DND-41 (cell line): ENCODE measurements around the gene RNF212.

Experiments
- ATAC-seq: fragments of 200-7000 bp; cut with Tn5 transposase; 3 replicates; pipeline ENCODE4 v1.9.1; 2021; ENCODE audit warnings: low read depth; ENCODE audit not compliant: insufficient read depth
- DNase-seq: peaks from one replicate; pipeline ENCODE4 v3.0.0-alpha.2; 2020
- H2AFZ ChIP-seq: 2 replicates; pipeline ENCODE4 v1.6.0; 2012; ENCODE audit warnings: low read depth, low read length
- H3K27ac ChIP-seq: 2 replicates; pipeline ENCODE4 v1.5.1; 2012; ENCODE audit warnings: low read length, inconsistent platforms
- H3K27me3 ChIP-seq: fragments of 200-600 bp; sonication (generic); 2 replicates; pipeline ENCODE4 v1.6.0; 2012; ENCODE audit warnings: low read length, mild to moderate bottlenecking, inconsistent platforms; ENCODE audit not compliant: insufficient read depth, poor library complexity
- H3K36me3 ChIP-seq: 2 replicates; pipeline ENCODE4 v1.5.1; 2012; ENCODE audit warnings: low read length, inconsistent platforms; ENCODE audit not compliant: insufficient read depth
- H3K4me1 ChIP-seq: 2 replicates; pipeline ENCODE4 v1.5.1; 2012; ENCODE audit warnings: mild to moderate bottlenecking, low read length; ENCODE audit not compliant: insufficient read depth
- H3K4me2 ChIP-seq: 2 replicates; pipeline ENCODE4 v1.6.0; 2012; ENCODE audit warnings: mild to moderate bottlenecking, moderate library complexity, low read length, inconsistent platforms; ENCODE audit not compliant: insufficient read depth
- H3K4me3 ChIP-seq, 2 experiments: fragments of 200-600 bp in 1 of 2; shearing (Covaris generic) in 1 of 2; 2 replicates each; pipeline ENCODE4 v1.5.1; 2012 to 2016; ENCODE audit warnings: inconsistent platforms in 2 of 2, low read length in 2 of 2, mild to moderate bottlenecking in 2 of 2, low read depth in 1 of 2, moderate library complexity in 1 of 2
- H3K79me2 ChIP-seq: 2 replicates; pipeline ENCODE4 v1.6.0; 2012; ENCODE audit warnings: low read length, inconsistent platforms; ENCODE audit not compliant: insufficient read depth
- H3K9ac ChIP-seq: 2 replicates; pipeline ENCODE4 v1.6.0; 2012; ENCODE audit warnings: low read depth, mild to moderate bottlenecking, inconsistent platforms, low read length, moderate library complexity
- H3K9me3 ChIP-seq: 2 replicates; pipeline ENCODE4 v1.5.1; 2012; ENCODE audit warnings: low read length, moderate library complexity, mild to moderate bottlenecking, inconsistent platforms; ENCODE audit not compliant: insufficient read depth, severe bottlenecking
- H4K20me1 ChIP-seq: 2 replicates; pipeline ENCODE4 v1.6.0; 2012; ENCODE audit warnings: low read length; ENCODE audit not compliant: insufficient read depth
- CTCF ChIP-seq: IDR thresholded peaks from 2 replicates; pipeline ENCODE4 v1.5.1; 2012; ENCODE audit warnings: borderline replicate concordance, low read length, moderate library complexity, mild to moderate bottlenecking; ENCODE audit not compliant: poor library complexity, severe bottlenecking; ENCODE audit errors: extremely low read depth
- EZH2 ChIP-seq: IDR thresholded peaks from 3 replicates; pipeline ENCODE4 v1.6.1; 2012; ENCODE audit warnings: borderline replicate concordance, low read depth, mild to moderate bottlenecking, moderate library complexity, low read length, inconsistent platforms; ENCODE audit not compliant: severe bottlenecking

Gene RNF212

GRCh38 chr4:1041936-1042330 is 71.4 kb downstream of the RNF212 start:
- H3K4me2 ChIP-seq: no peak overlapping the region
- H3K4me3 ChIP-seq: no peak overlapping the region

GRCh38 chr4:1041147-1041935 is 72.0 kb downstream of the RNF212 start:
- H3K4me2 ChIP-seq: no peak overlapping the region
- ATAC-seq (no peak), DNase-seq (no peak)
- no peaks in the 10 kb centered on the region for H3K36me3 ChIP-seq
- H3K4me3 ChIP-seq: no peak overlapping the region
- no peaks in the 10 kb centered on the region for H3K79me2 ChIP-seq
- H2AFZ ChIP-seq: no peak overlapping the region
- no peaks in the 10 kb centered on the region for H3K27me3 ChIP-seq
- no peak for TF ChIP-seq EZH2
- TF ChIP-seq CTCF: no peak
- no peak overlapping the region for H3K9ac ChIP-seq
- no peaks in the 10 kb centered on the region for H3K4me1 ChIP-seq
- H3K9me3 ChIP-seq: no peaks in the 10 kb centered on the region
- H4K20me1 ChIP-seq: peaks cover 4% of the 10 kb centered on the region; the same call in 1 of the 2 replicates
- H3K27ac ChIP-seq: no peak overlapping the region

More at GRCh38 chr4:1041936-1042330, 71.4 kb downstream of the RNF212 start:
- TF ChIP-seq EZH2 (no peak), CTCF (no peak)
- no peaks in the 10 kb centered on the region for H3K36me3 ChIP-seq
- H3K27ac ChIP-seq: no peak overlapping the region
- H3K27me3 ChIP-seq: no peaks in the 10 kb centered on the region
- H2AFZ ChIP-seq: no peak overlapping the region
- no peak for DNase-seq
- H3K79me2 ChIP-seq: no peaks in the 10 kb centered on the region
- no peak for ATAC-seq
- H4K20me1 ChIP-seq: peaks cover 4% of the 10 kb centered on the region; the same call in 1 of the 2 replicates
- no peaks in the 10 kb centered on the region for H3K4me1 ChIP-seq
- H3K9me3 ChIP-seq: no peaks in the 10 kb centered on the region
- no peak overlapping the region for H3K9ac ChIP-seq

- Histone ChIP-seq H3K9ac (no peak overlapping the region), H3K4me2 (no peak overlapping the region), H3K27ac (no peak overlapping the region)
These were observed 72.8 kb downstream of the RNF212 start for GRCh38 chr4:1040344-1041146.

More at GRCh38 chr4:1040344-1041146, 72.8 kb downstream of the RNF212 start:
- TF ChIP-seq CTCF (no peak), EZH2 (no peak)
- no peaks in the 10 kb centered on the region for H3K9me3 ChIP-seq
- H3K36me3 ChIP-seq: no peaks in the 10 kb centered on the region
- DNase-seq (no peak), ATAC-seq (no peak)
- H3K4me3 ChIP-seq: no peak overlapping the region
- H2AFZ ChIP-seq: no peak overlapping the region
- peaks cover 4% of the 10 kb centered on the region; the same call in 1 of the 2 replicates for H4K20me1 ChIP-seq
- no peaks in the 10 kb centered on the region for H3K27me3 ChIP-seq
- H3K79me2 ChIP-seq: no peaks in the 10 kb centered on the region
- no peaks in the 10 kb centered on the region for H3K4me1 ChIP-seq
